Natural killer cell (primary cell): ENCODE measurements around the gene FNBP1. TPM values are rescaled to one million over a fixed set of nuclear protein-coding genes. Genes with fewer than 3 reads are reported as not detected.

ENCODE experiments used
- ATAC-seq, 3 donors: fragments of 150-1000 bp in 2 of 3; fragments of 200-7000 bp in 1 of 3; cut with Tn5 transposase; 1 replicate in 1 of 3; 2 replicates in 2 of 3; pipeline ENCODE4 v1.10.0; 2021; ENCODE audit warnings: mild to moderate bottlenecking in 2 of 3, moderate library complexity in 2 of 3
- DNase-seq, 2 donors: peaks; one replicate each; pipeline versions ENCODE4 v3.0.0 to v3.0.0-alpha.2; 2013 to 2021; ENCODE audit warnings: mixed read lengths in 1 of 2
- H3K27ac ChIP-seq: one replicate; pipeline ENCODE4 v1.5.1; 2013; ENCODE audit warnings: mild to moderate bottlenecking, low read length
- H3K27me3 ChIP-seq: one replicate; pipeline ENCODE4 v1.6.1; 2013; ENCODE audit warnings: low read length; ENCODE audit not compliant: control insufficient read depth, insufficient read depth
- H3K36me3 ChIP-seq: one replicate; pipeline ENCODE4 v1.6.1; 2013; ENCODE audit warnings: low read length; ENCODE audit not compliant: control insufficient read depth, insufficient read depth
- H3K4me1 ChIP-seq: one replicate; pipeline ENCODE4 v1.6.1; 2013; ENCODE audit warnings: low read length; ENCODE audit not compliant: control insufficient read depth, insufficient read depth
- H3K4me3 ChIP-seq: one replicate; pipeline ENCODE4 v1.5.1; 2013; ENCODE audit warnings: low read length
- H3K9me3 ChIP-seq: one replicate; pipeline ENCODE4 v1.6.1; 2013; ENCODE audit warnings: low read length; ENCODE audit not compliant: control insufficient read depth, insufficient read depth
- H3K27ac Mint-ChIP-seq, 2 donors: one replicate each; pipeline ENCODE4 v1.8.0; 2022; ENCODE audit warnings: mild to moderate bottlenecking in 2 of 2, mixed read lengths in 2 of 2, moderate library complexity in 1 of 2
- H3K27me3 Mint-ChIP-seq, 2 donors: one replicate each; pipeline ENCODE4 v1.8.0; 2022; ENCODE audit warnings: low read depth in 2 of 2, mixed read lengths in 2 of 2
- H3K36me3 Mint-ChIP-seq: one replicate; pipeline ENCODE4 v1.8.0; 2022; ENCODE audit warnings: mixed read lengths
- H3K4me1 Mint-ChIP-seq, 2 donors: one replicate each; pipeline ENCODE4 v1.8.0; 2022; ENCODE audit warnings: mixed read lengths in 2 of 2
- H3K4me3 Mint-ChIP-seq: one replicate; pipeline ENCODE4 v1.8.0; 2022; ENCODE audit warnings: mild to moderate bottlenecking, moderate library complexity, mixed read lengths
- H3K9me3 Mint-ChIP-seq, 2 donors: one replicate each; pipeline ENCODE4 v1.8.0; 2022; ENCODE audit warnings: mixed read lengths in 2 of 2
- WGBS: methylation state at CpG from one replicate; pipeline ENCODE4 v1.1.7; 2013; ENCODE audit warnings: missing lambda C conversion rate; ENCODE audit not compliant: insufficient coverage; 5-methylcytosine and 5-hydroxymethylcytosine counted together
- intact Hi-C: fragments of 100-400 bp; cut with micrococcal nuclease; formaldehyde crosslinking; loops from one replicate; pipeline ENCODE4 v1.14.2; 2022
- total RNA-seq, 4 donors: library from RNA; stranded (reverse); fragments of 120-200 nt in 1 of 4; gene quantifications; one replicate each; pipeline versions ENCODE4 v1.2.3 to v1.2.4, GENCODE V29; 2013 to 2022
- TF ChIP-seq, protein P1 (sequence below): fragments of 200-600 bp; IDR thresholded peaks from one replicate; pipeline ENCODE4 v1.8.0; 2022; ENCODE audit warnings: antibody characterized with exemption

Gene FNBP1
- total RNA-seq, 3 donors from 2014 or later (not counting 1 experiment from before 2014, with no cell fraction given): 177 to 209 (median 203) TPM

- Histone ChIP-seq H3K4me3 (no peak overlapping the region), H3K9me3 (no peaks in the 10 kb centered on the region), H3K36me3 (peaks cover 34% of the 10 kb centered on the region), H3K27me3 (no peaks in the 10 kb centered on the region), H3K27ac (no peak overlapping the region), H3K4me1 (no peaks in the 10 kb centered on the region)
- no peaks in the 10 kb centered on the region for H3K4me1 Mint-ChIP-seq
- no peaks in the 10 kb centered on the region for H3K36me3 Mint-ChIP-seq
- no peak overlapping the region for H3K27ac Mint-ChIP-seq
- TF ChIP-seq, protein P1, sequence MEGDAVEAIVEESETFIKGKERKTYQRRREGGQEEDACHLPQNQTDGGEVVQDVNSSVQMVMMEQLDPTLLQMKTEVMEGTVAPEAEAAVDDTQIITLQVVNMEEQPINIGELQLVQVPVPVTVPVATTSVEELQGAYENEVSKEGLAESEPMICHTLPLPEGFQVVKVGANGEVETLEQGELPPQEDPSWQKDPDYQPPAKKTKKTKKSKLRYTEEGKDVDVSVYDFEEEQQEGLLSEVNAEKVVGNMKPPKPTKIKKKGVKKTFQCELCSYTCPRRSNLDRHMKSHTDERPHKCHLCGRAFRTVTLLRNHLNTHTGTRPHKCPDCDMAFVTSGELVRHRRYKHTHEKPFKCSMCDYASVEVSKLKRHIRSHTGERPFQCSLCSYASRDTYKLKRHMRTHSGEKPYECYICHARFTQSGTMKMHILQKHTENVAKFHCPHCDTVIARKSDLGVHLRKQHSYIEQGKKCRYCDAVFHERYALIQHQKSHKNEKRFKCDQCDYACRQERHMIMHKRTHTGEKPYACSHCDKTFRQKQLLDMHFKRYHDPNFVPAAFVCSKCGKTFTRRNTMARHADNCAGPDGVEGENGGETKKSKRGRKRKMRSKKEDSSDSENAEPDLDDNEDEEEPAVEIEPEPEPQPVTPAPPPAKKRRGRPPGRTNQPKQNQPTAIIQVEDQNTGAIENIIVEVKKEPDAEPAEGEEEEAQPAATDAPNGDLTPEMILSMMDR: no peak
- intact Hi-C loops: no loop called here
- H3K4me3 Mint-ChIP-seq: no peak overlapping the region
- WGBS: 95% methylated on average over 6 of the region's 6 CpGs
- ATAC-seq (no peak), DNase-seq (no peak)
- no peaks in the 10 kb centered on the region for H3K9me3 Mint-ChIP-seq
- no peaks in the 10 kb centered on the region for H3K27me3 Mint-ChIP-seq
These were observed 45.1 kb upstream of the FNBP1 start for GRCh38 chr9:130088051-130088450.

GRCh38 chr9:130084337-130084736 is 41.3 kb upstream of the FNBP1 start:
- H3K27me3 Mint-ChIP-seq: no peaks in the 10 kb centered on the region
- DNase-seq: no peak
- Histone ChIP-seq H3K4me3 (no peak overlapping the region), H3K27ac (no peak overlapping the region), H3K36me3 (peaks cover 40% of the 10 kb centered on the region), H3K27me3 (no peaks in the 10 kb centered on the region), H3K4me1 (no peaks in the 10 kb centered on the region), H3K9me3 (no peaks in the 10 kb centered on the region)
- no peak overlapping the region for H3K4me3 Mint-ChIP-seq
- 99% methylated on average over 6 of the region's 7 CpGs for WGBS
- no peak for ATAC-seq
- no peak overlapping the region for H3K27ac Mint-ChIP-seq
- no peaks in the 10 kb centered on the region for H3K4me1 Mint-ChIP-seq
- no peaks in the 10 kb centered on the region for H3K36me3 Mint-ChIP-seq
- TF ChIP-seq, protein P1: no peak
- no peaks in the 10 kb centered on the region for H3K9me3 Mint-ChIP-seq
- intact Hi-C loops: no loop called here

GRCh38 chr9:130078547-130078946 is 35.6 kb upstream of the FNBP1 start:
- no peaks in the 10 kb centered on the region for H3K36me3 Mint-ChIP-seq
- H3K27me3 ChIP-seq: no peaks in the 10 kb centered on the region
- no peak for DNase-seq
- no peak for ATAC-seq
- H3K27me3 Mint-ChIP-seq: no peaks in the 10 kb centered on the region
- H3K27ac Mint-ChIP-seq: no peak overlapping the region
- H3K9me3 ChIP-seq: no peaks in the 10 kb centered on the region
- H3K27ac ChIP-seq: no peak overlapping the region
- no peak overlapping the region for H3K4me3 ChIP-seq
- H3K4me1 ChIP-seq: no peaks in the 10 kb centered on the region
- intact Hi-C loops: no loop called here
- WGBS: 95% methylated on average over 3 of the region's 3 CpGs
- no peak overlapping the region for H3K4me3 Mint-ChIP-seq
- H3K9me3 Mint-ChIP-seq: no peaks in the 10 kb centered on the region
- TF ChIP-seq, protein P1: no peak
- H3K4me1 Mint-ChIP-seq: peaks cover 8 to 11% of the 10 kb centered on the region in 2 donors
- H3K36me3 ChIP-seq: peaks cover 45% of the 10 kb centered on the region

- ATAC-seq: no peak
- H3K27ac Mint-ChIP-seq: peak overlapping the region in 1 of 2 donors; percentile 51
- H3K9me3 ChIP-seq: no peaks in the 10 kb centered on the region
- no peaks in the 10 kb centered on the region for H3K9me3 Mint-ChIP-seq
- no peaks in the 10 kb centered on the region for H3K36me3 Mint-ChIP-seq
- H3K27me3 ChIP-seq: no peaks in the 10 kb centered on the region
- H3K4me1 ChIP-seq: peaks cover 5% of the 10 kb centered on the region
- intact Hi-C loops: no loop called here
- 80% methylated on average over 2 of the region's 2 CpGs for WGBS
- H3K27me3 Mint-ChIP-seq: no peaks in the 10 kb centered on the region
- H3K4me1 Mint-ChIP-seq: peaks cover 15 to 25% of the 10 kb centered on the region in 2 donors
- no peak overlapping the region for H3K4me3 ChIP-seq
- no peak overlapping the region for H3K4me3 Mint-ChIP-seq
- no peak overlapping the region for H3K27ac ChIP-seq
- no peak for DNase-seq
- TF ChIP-seq, protein P1: no peak
- peaks cover 16% of the 10 kb centered on the region for H3K36me3 ChIP-seq
These were observed 30.4 kb upstream of the FNBP1 start for GRCh38 chr9:130073373-130073772.
